Endothelial cell (in vitro differentiated cells): ENCODE data around the gene PGGT1B. TPM values are rescaled to one million over a fixed set of nuclear protein-coding genes. Genes with fewer than 3 reads are reported as not detected.

Experiments used
- DNase-seq: peaks from one replicate; pipeline ENCODE4 v3.0.0; 2021; ENCODE audit warnings: low spot score
- H3K27ac Mint-ChIP-seq: one replicate; pipeline ENCODE4 v1.8.0; 2021; ENCODE audit warnings: mixed read lengths, inconsistent platforms; ENCODE audit not compliant: unreplicated experiment
- H3K27me3 Mint-ChIP-seq: one replicate; pipeline ENCODE4 v1.8.0; 2021; ENCODE audit warnings: mild to moderate bottlenecking, moderate library complexity, mixed read lengths, inconsistent platforms; ENCODE audit not compliant: unreplicated experiment
- H3K36me3 Mint-ChIP-seq: one replicate; pipeline ENCODE4 v1.8.0; 2021; ENCODE audit warnings: mild to moderate bottlenecking, low read depth, mixed read lengths, inconsistent platforms; ENCODE audit not compliant: unreplicated experiment
- H3K4me1 Mint-ChIP-seq: one replicate; pipeline ENCODE4 v1.8.0; 2021; ENCODE audit warnings: mild to moderate bottlenecking, mixed read lengths, inconsistent platforms; ENCODE audit not compliant: unreplicated experiment
- H3K4me3 Mint-ChIP-seq: one replicate; pipeline ENCODE4 v1.8.0; 2021; ENCODE audit warnings: mild to moderate bottlenecking, mixed read lengths, inconsistent platforms; ENCODE audit not compliant: unreplicated experiment
- H3K9me3 Mint-ChIP-seq: one replicate; pipeline ENCODE4 v1.8.0; 2021; ENCODE audit warnings: mixed read lengths, inconsistent platforms; ENCODE audit not compliant: unreplicated experiment
- CTCF ChIP-seq: fragments of 200-600 bp; sonication (generic); IDR thresholded peaks from one replicate; pipeline ENCODE4 v1.5.0; 2021; ENCODE audit warnings: antibody characterized with exemption; ENCODE audit not compliant: unreplicated experiment
- total RNA-seq: library from RNA; stranded (reverse); fragmentation: NEBNext Ultra II Directional; extraction: Animal tissue kit (Norgen Biotek cat#: 25700); gene quantifications from one replicate; pipeline ENCODE4 v1.2.1, GENCODE V29; 2021; ENCODE audit not compliant: unreplicated experiment

The PGGT1B gene
- total RNA-seq, 1 donor from 2014 or later, result 34.7 TPM

- TF ChIP-seq CTCF, result no peak
- Mint-ChIP-seq H3K4me3 (no peak overlapping the region), H3K36me3 (no peaks in the 10 kb centered on the region), H3K9me3 (no peaks in the 10 kb centered on the region), H3K27me3 (no peaks in the 10 kb centered on the region), H3K27ac (no peak overlapping the region), H3K4me1 (peaks cover 9% of the 10 kb centered on the region)
- no peak for DNase-seq
Observed at GRCh38 chr5:115291397-115291796, 28.7 kb upstream of the PGGT1B start.

GRCh38 chr5:115289104-115289503, 26.4 kb upstream of the PGGT1B start:
- H3K27ac Mint-ChIP-seq, result no peak overlapping the region
- H3K4me3 Mint-ChIP-seq, result no peak overlapping the region
- no peaks in the 10 kb centered on the region for H3K9me3 Mint-ChIP-seq
- no peaks in the 10 kb centered on the region for H3K36me3 Mint-ChIP-seq
- TF ChIP-seq CTCF, result no peak
- no peak for DNase-seq
- H3K4me1 Mint-ChIP-seq, result peaks cover 8% of the 10 kb centered on the region
- H3K27me3 Mint-ChIP-seq, result no peaks in the 10 kb centered on the region

- H3K9me3 Mint-ChIP-seq, result no peaks in the 10 kb centered on the region
- no peak for DNase-seq
- TF ChIP-seq CTCF, result no peak
- H3K4me1 Mint-ChIP-seq, result peaks cover 5% of the 10 kb centered on the region
- H3K27ac Mint-ChIP-seq, result no peak overlapping the region
- no peaks in the 10 kb centered on the region for H3K27me3 Mint-ChIP-seq
- H3K4me3 Mint-ChIP-seq, result no peak overlapping the region
- no peaks in the 10 kb centered on the region for H3K36me3 Mint-ChIP-seq
Observed at GRCh38 chr5:115284021-115284420, 21.3 kb upstream of the PGGT1B start.

- no peaks in the 10 kb centered on the region for H3K36me3 Mint-ChIP-seq
Observed at GRCh38 chr5:115282131-115282530, 19.5 kb upstream of the PGGT1B start.

GRCh38 chr5:115274584-115274983, 11.9 kb upstream of the PGGT1B start:
- Mint-ChIP-seq H3K4me1 (no peaks in the 10 kb centered on the region), H3K9me3 (no peaks in the 10 kb centered on the region), H3K27me3 (peaks cover 2% of the 10 kb centered on the region), H3K4me3 (no peak overlapping the region), H3K36me3 (no peaks in the 10 kb centered on the region), H3K27ac (no peak overlapping the region)
- TF ChIP-seq CTCF, result no peak
- DNase-seq, result no peak

More at GRCh38 chr5:115282131-115282530, 19.5 kb upstream of the PGGT1B start:
- Mint-ChIP-seq H3K9me3 (no peaks in the 10 kb centered on the region), H3K27me3 (no peaks in the 10 kb centered on the region), H3K4me3 (no peak overlapping the region), H3K4me1 (peaks cover 5% of the 10 kb centered on the region), H3K27ac (no peak overlapping the region)
- TF ChIP-seq CTCF, result no peak
- DNase-seq, result no peak
